Right lobe of liver (tissue), 6 donors: ENCODE data around the gene WDR47. TPM values are rescaled to one million over a fixed set of nuclear protein-coding genes. Genes with fewer than 3 reads are reported as not detected.
"Not testable (repeated sequence)": the region's sequence is repeated elsewhere in the genome, so short reads cannot be mapped to it uniquely, and the experiment has no call there.

Experiments used
- ATAC-seq, 4 donors: fragments of 200-7000 bp; cut with Tn5 transposase; one replicate each; pipeline ENCODE4 v1.9.1; 2020; ENCODE audit warnings: mild to moderate bottlenecking in 4 of 4, moderate library complexity in 4 of 4
- DNase-seq, 3 donors: peaks; one replicate each; pipeline ENCODE4 v3.0.0-alpha.2; 2020
- H3K27ac ChIP-seq, 3 donors: fragments of 200-600 bp; one replicate each; pipeline ENCODE4 v1.8.0; 2022
- H3K27me3 ChIP-seq, 2 donors: fragments of 200-600 bp; one replicate each; pipeline ENCODE4 v1.8.0; 2022
- H3K36me3 ChIP-seq, 4 donors: fragments of 200-600 bp; sonication (generic) in 1 of 4; one replicate each; pipeline versions ENCODE4 v1.5.1 to v1.8.0; 2017 to 2022; ENCODE audit warnings: control low read depth in 1 of 4
- H3K4me1 ChIP-seq, 4 donors: fragments of 200-600 bp; sonication (generic) in 1 of 4; one replicate each; pipeline versions ENCODE4 v1.5.1 to v1.8.0; 2017 to 2022; ENCODE audit warnings: control low read depth in 1 of 4
- H3K4me3 ChIP-seq, 3 donors: fragments of 200-600 bp; one replicate each; pipeline ENCODE4 v1.8.0; 2022
- H3K9me3 ChIP-seq, 4 donors: fragments of 200-600 bp; sonication (generic) in 1 of 4; one replicate each; pipeline versions ENCODE4 v1.5.1 to v1.8.0; 2017 to 2022; ENCODE audit warnings: control low read depth in 1 of 4
- CTCF ChIP-seq, 4 donors: fragments of 200-600 bp in 3 of 4; fragments of 450-650 bp in 1 of 4; IDR thresholded peaks; one replicate each; pipeline versions ENCODE4 v1.5.1 to v1.8.0; 2016 to 2022; ENCODE audit warnings: antibody characterized with exemption in 4 of 4, mild to moderate bottlenecking in 2 of 4
- POLR2A ChIP-seq: fragments of 450-650 bp; IDR thresholded peaks from one replicate; pipeline ENCODE4 v1.6.1; 2017; ENCODE audit warnings: antibody characterized with exemption, mild to moderate bottlenecking
- WGBS: methylation state at CpG from one replicate; pipeline ENCODE4 v1.1.6; 2018; ENCODE audit warnings: low coverage, low lambda C conversion rate; ENCODE audit not compliant: insufficient coverage; ENCODE audit errors: missing lambda C conversion rate; 5-methylcytosine and 5-hydroxymethylcytosine counted together
- intact Hi-C, 2 donors: fragments of 100-400 bp; cut with DNase I; formaldehyde crosslinking; loops; one replicate each; pipeline versions ENCODE4 v1.11.2 to v1.14.1; 2022
- total RNA-seq, 6 experiments: library from RNA; depleted of rRNA in 2 of 6; stranded (reverse); fragments of >200 nt in 2 of 6; fragmentation: NEBNext Ultra II Directional in 3 of 6; extraction: Animal tissue kit (Norgen Biotek cat#: 25700) in 3 of 6; gene quantifications; one replicate each; pipeline versions ENCODE4 v1.1.0 to v1.2.4, GENCODE V29; 2016 to 2023
- donor health status: DM: no; HTN: yes; CAD: no.
- donor health status: DM: no; HTN: no; CAD: no.
- donor health status: DM: no; HTN: no; CAD: no.
- donor health status: DM: no; HTN: yes; CAD: no.
- donor health status: DM: no; HTN: yes; CAD: no.

The WDR47 gene
- total RNA-seq, 6 experiments from 2014 or later, result 2.4 to 4.2 (median 2.6) TPM

- Histone ChIP-seq H3K27me3 (no peaks in the 10 kb centered on the region), H3K36me3 (peaks cover 0 to 3% (median 0%) of the 10 kb centered on the region in 4 donors), H3K27ac (no peak overlapping the region), H3K9me3 (no peaks in the 10 kb centered on the region), H3K4me1 (peaks cover 0 to 11% (median 0%) of the 10 kb centered on the region in 4 donors), H3K4me3 (no peak overlapping the region)
- intact Hi-C loops, result no loop called here
- no peak for ATAC-seq
- TF ChIP-seq POLR2A (no peak), CTCF (IDR thresholded peaks at IDR 0.05) (no peak)
- DNase-seq, result no peak
These were observed 17.1 kb upstream of the WDR47 start for GRCh38 chr1:109059026-109059425.

GRCh38 chr1:109056064-109056463 is 14.2 kb upstream of the WDR47 start:
- no peak overlapping the region for H3K4me3 ChIP-seq
- TF ChIP-seq POLR2A (no peak), CTCF (IDR thresholded peaks at IDR 0.05) (no peak)
- intact Hi-C loops, result no loop called here
- peaks cover 0 to 8% (median 0%) of the 10 kb centered on the region in 4 donors for H3K4me1 ChIP-seq
- no peaks in the 10 kb centered on the region for H3K27me3 ChIP-seq
- no peak for ATAC-seq
- no peaks in the 10 kb centered on the region for H3K9me3 ChIP-seq
- 83% methylated on average over 3 of the region's 3 CpGs for WGBS
- no peak for DNase-seq
- H3K36me3 ChIP-seq, result no peaks in the 10 kb centered on the region
- no peak overlapping the region for H3K27ac ChIP-seq

- intact Hi-C loops, H3K27ac ChIP-seq, H3K27me3 ChIP-seq, DNase-seq, H3K36me3 ChIP-seq, H3K9me3 ChIP-seq, H3K4me1 ChIP-seq, ATAC-seq, H3K4me3 ChIP-seq: not testable (repeated sequence)
- WGBS, result 84% methylated on average over 3 of the region's 3 CpGs
These were observed 10.2 kb upstream of the WDR47 start for GRCh38 chr1:109052145-109052544.

GRCh38 chr1:109050228-109050995 is 8.5 kb upstream of the WDR47 start:
- WGBS, result 64% methylated on average over 4 of the region's 7 CpGs
- Histone ChIP-seq H3K4me1 (no peaks in the 10 kb centered on the region), H3K4me3 (no peak overlapping the region), H3K9me3 (no peaks in the 10 kb centered on the region), H3K27me3 (no peaks in the 10 kb centered on the region), H3K27ac (no peak overlapping the region), H3K36me3 (no peaks in the 10 kb centered on the region)
- DNase-seq, result no peak
- TF ChIP-seq CTCF (IDR thresholded peaks at IDR 0.05), result no peak
- no peak for TF ChIP-seq POLR2A
- intact Hi-C loops, result no loop called here
- ATAC-seq, result no peak

GRCh38 chr1:109048335-109048734 is 6.4 kb upstream of the WDR47 start:
- H3K36me3 ChIP-seq, result no peaks in the 10 kb centered on the region
- intact Hi-C loops, result no loop called here
- TF ChIP-seq CTCF (IDR thresholded peaks at IDR 0.05) (no peak), POLR2A (no peak)
- no peaks in the 10 kb centered on the region for H3K27me3 ChIP-seq
- WGBS, result 8% methylated on average over 2 of the region's 2 CpGs
- ATAC-seq (no peak), DNase-seq (no peak)
- no peaks in the 10 kb centered on the region for H3K9me3 ChIP-seq
- H3K4me1 ChIP-seq, result no peaks in the 10 kb centered on the region
- no peak overlapping the region for H3K27ac ChIP-seq
- H3K4me3 ChIP-seq, result no peak overlapping the region
